HuH-7.5 (cell line): Measurements from ENCODE around the gene CDC20.
"Not testable (repeated sequence)": the region's sequence is repeated elsewhere in the genome, so short reads cannot be mapped to it uniquely, and the experiment has no call there.

Source experiments
- DNase-seq: peaks from one replicate; pipeline ENCODE4 v3.0.0; 2011; ENCODE audit warnings: low spot score

Gene CDC20

DNA sequence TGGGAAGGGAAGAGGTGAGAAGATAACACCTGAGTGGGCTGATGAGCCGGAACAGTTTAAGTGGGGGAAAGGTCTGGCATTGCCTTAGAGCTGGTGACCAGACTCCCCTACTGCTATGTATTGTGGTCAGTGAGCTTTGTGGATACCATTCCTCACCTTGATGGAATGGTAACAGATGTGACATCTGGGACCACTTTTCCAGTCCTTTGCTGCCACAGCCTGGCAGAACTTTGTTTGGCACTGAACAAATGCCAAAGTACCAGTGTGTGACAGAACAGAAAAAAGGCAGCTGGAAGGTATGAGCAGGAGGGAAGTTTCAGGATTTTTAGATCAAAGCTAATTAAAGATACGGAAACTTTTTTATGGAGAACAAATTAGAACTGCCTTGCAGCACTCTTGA lies 24.7 kb downstream of the CDC20 start:
- no peak for DNase-seq

DNA sequence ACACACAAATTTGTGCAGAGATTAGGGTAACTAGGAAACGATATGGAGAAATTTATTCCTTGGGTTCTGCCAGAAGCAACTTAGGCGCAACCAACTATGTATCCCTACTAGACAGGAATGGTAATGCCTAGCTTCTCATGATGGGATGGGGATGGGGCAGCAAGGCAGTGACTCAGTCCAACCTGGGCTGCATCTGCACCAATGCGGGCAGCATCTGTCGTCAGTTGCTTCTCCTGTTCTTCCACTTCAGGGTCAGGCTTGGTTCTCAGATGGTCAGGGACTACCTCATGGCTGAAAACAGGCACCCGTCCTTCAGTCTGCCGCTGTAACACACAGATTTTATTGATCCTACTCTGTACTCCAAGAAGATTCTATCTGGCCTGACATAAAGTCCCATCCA lies 27.9 kb downstream of the CDC20 start:
- DNase-seq, result no peak

DNA sequence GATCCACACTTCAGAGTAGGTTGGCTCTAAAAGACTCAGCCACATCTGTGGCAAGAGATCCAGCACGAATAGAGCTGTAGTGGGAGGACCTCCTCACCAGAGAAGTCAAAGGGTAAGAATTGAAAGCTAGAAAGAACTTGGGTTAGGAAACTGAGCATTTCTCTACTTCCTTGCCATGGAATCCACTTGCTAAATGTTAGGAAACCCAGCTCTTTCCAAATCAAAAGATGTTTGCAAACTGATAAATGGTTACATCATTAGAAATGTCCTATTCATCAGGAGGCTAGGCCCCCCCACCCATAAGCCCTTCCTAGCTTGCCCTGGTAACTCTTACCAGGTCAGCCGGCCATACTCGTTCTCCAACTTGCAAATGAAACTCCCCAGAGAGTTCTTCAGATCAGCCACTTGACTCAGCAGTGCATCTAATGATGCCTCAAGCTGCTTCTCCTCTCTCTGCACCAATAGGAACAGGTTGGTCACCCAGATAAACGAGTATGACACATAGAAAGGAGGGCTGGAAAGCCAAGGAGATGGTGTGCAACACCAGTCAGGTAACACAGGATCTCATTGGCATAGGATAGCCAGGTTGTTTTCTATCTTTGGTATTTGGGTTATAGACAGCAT lies 29.3 kb downstream of the CDC20 start:
- DNase-seq, result no peak

DNA sequence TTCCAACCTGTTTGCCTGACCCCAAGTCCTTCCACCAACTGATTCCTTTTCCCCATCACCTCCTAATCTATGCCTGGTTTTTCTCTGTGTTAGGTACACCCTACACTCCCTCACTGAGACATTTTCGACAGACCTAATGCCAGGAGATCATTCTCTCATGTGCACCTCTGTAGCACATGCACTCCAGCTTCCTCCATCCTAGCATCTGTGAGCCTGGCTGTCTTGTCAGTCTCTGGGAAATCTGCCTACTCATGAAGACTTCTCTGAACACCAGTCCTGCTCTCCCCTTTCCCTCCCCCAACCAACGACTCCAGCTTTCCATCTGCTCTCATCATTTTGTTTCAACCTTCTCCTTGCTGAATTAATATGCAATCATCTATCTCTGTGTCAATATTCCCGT lies 29.8 kb downstream of the CDC20 start:
- no peak for DNase-seq

DNA sequence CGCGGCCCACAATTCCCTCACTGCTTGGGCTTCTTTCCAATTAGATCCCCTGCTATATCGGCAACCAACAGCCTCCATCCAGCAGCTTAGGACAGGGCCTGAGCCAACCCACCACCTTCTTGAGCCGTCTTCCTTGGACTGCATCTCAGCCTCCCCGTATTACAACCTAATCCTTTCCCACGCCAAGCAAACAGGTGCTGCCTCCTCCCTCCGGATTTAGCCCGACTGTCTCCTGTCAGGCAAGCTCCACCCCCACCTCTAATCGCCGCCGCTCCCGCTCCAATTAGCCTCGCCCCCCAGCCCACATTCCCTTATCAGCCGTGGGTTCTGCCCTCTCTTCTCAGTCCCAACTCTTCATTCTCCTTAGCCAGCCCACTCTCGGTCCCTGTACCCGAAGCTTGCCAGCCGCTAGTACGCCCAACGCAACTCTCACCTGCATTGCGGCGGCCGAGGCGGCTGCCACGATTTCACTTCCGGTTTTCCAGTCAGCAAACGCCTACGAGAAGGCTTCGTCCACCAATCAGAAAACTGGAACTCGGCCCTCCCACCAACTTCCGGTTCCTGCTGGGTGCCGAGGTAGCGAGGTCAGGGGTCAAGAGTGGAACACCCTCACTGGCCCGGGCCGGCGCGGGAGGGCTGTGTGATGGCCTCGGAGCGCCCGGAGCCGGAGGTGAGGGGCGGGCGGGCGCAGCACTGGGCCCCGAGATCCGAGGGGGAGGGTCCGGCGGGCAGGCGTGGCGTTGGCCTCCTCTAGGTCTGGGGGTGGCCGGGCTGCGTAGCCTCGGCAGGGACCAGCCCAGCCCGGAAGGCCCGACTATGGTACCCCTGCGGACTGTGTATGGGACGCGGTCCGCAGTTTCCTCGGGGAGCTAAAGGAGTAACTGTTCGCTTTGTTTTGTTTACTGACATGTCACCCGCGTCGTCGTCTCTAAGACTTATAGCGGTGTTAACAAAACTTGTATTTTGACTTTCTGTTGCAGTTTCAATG lies 30.8 kb downstream of the CDC20 start, which contains the start of the genes MED8 and SZT2:
Gene MED8 (minus strand): TSS at position 475 of the 988 bp plus-strand sequence. CDS start 36 bp downstream, at position 439.
Gene SZT2 (plus strand): TSS at position 574 of the 988 bp plus-strand sequence. CDS start 70 bp downstream, at position 644.
- DNase-seq, result peak; percentile 87

DNA sequence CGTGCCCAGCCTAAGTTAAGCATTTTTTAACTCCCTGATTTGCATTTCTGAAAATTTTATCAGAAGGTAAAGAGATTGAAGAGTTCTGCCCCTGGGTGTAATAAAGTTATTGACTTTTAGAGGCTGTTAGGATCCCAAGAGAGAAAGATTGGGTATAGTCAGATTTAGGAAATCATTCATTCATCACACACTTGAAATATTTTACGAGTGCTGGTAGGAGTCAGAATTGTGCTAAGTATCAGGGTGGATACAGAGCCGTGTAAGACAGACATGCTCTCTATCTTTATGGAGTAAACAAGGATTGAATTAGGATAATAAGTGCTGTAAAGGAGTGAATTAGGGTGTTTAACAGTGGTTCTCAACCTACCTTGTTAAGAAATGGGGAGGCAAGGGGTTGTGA lies 33.9 kb downstream of the CDC20 start:
- DNase-seq, result no peak

DNA sequence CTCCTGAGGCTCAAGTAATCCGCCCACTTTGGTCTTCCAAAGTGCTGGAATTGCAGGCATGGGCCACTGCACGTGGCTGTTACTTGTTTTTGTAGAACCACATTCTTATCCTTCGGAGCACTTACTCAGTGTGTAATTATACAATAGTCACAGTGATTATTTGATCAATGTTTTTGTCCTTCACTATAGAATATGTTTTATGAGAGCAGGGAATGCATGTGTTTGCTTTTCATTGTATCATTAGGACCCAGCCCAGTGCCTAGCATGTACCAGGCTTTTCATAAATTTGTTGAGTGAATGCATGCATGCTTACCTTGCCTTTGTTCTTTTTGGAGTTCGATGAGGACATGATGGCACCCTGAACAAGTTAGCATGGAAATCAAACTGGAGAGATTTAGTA lies 36.7 kb downstream of the CDC20 start:
- DNase-seq, result no peak

DNA sequence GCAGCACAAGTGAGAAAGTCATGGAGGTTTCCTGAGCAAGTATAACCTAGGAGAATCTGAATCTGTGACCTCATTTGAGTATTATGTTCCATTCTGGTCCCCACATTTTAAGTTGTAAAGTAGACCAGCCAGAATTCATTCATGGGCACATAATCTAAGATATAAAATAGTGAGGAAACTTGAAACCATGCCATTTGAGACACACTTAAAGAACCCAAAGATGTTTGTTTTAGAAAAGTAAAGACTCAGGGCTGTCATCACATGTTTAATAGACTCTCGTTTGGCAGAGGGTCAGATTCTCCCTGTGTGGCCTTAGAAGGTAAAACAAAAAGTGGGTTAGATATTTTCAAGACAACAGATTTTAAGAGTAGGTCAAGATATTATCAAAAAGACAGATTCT lies 37.3 kb downstream of the CDC20 start:
- no peak for DNase-seq

DNA sequence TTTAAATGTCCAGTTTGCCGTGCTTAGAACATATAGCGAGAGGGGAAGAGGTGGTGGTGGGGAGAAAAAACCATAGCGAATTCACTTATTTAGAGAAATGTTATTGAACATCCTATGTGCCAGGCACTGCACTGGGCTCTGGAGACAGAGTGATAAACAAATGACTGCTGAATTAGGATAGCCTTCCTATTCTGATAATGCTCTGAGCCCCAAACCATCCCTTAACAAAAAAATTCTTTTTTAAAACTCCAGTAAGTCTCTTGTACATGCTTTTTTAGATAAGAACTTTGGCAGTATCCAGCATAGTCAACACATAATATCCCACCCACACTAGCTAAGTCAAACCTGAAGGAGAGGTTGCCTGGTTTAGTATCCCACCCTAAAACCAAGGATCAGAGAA lies 39.4 kb downstream of the CDC20 start:
- no peak for DNase-seq

DNA sequence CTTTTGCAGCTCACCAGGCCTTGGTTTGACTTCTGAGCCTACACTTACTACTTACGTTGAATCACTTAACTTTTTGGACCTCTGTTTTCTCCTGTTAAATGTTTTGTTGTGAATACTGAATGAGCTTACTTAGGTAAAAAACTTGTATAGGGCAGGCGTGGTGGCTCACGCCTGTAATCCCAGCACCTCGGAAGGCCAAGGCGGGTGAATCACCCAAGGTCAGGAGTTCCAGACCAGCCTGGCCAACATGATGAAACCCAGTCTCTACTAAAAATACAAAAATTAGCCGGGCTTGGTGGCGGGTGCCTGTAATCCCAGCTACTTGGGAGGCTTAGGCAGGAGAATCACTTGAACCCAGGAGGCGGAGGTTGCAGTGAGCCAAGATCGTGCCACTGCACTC lies 41.7 kb downstream of the CDC20 start:
- not testable (repeated sequence) for DNase-seq

DNA sequence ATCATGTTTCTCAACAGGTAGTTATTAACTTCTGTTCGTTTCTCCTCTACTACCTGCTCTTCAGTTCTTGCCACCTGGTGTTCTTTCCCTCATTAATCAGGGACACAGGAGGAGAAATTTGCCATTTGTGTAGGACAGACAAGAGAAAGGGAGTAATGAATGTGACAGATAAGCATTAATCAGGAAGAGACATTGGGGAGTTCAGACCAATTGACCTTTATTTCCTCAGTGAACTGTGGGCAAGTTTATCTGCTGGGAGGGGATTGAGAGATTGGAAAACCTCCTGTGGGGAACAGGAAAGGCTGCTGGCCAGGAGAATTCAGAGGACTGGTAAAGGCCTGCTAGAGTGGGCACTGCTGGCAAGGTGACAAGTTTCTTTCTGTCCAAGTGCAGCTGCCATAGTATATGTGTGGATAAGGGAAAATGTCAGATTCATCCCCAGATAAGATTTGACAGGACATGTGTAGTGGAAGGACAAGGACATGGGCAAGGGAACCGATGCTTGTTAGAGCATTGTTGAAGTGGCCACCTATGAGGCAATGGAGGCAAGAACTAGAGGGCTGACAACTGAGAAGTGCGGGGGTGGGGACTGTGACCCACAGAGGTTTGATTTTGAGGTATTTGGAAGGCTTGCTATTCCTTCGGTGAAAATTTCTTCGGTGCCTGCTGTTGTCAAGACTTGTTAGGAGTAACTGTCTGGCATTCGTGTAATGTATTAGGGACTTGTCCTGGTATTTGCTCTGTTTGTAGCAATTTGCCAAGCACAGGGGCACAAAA lies 43.5 kb downstream of the CDC20 start:
- no peak for DNase-seq

DNA sequence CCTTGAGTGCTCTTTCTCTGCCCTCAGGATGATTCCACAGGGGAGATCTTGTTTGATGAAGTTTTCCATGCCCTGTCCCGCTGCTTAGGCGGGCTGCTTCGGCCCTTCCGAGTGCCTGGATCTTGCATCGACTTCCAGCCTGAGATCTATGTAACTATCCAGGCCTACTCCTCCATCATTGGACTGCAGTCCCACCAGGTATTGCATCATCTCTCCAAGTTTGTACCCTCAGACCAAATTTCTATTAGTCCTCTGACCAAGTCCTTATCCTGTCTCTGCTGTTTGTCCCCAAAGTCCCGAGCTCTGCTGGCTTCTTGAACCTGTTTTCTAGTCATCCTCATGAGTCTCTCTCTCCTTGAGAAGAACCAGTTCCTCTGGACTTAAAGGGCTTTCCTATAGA lies 45.6 kb downstream of the CDC20 start:
- DNase-seq, result no peak

DNA sequence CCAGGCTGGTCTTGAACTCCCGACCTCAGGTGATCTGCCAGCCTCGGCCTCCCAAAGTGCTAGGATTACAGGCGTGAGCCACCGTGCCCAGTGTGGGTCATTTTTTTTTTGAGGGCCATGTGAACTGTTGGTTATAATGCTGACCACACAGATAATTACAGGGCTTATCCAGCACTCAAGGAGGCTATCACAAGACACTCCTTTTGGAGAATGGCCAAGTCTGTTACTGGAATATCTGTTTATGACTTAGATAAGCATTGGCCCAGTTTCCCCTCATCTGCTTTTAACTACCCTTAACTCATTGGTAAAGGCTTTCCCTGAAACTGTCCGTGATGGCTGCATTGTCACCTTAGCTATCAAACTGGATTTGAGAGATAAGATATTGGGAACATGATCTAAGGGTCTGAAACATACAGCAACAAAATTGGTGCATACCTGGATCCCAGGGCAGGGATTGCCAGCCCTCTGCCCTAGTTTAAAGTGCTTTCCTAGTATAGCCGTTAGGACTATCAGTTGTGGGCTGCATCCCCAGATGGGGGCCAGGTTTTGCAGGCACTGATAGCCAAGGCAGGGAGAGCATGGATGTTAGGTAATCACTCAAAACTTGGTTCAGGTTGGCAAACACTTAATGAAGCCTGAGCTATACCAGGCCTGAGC lies 46.6 kb downstream of the CDC20 start:
- DNase-seq, result no peak

DNA sequence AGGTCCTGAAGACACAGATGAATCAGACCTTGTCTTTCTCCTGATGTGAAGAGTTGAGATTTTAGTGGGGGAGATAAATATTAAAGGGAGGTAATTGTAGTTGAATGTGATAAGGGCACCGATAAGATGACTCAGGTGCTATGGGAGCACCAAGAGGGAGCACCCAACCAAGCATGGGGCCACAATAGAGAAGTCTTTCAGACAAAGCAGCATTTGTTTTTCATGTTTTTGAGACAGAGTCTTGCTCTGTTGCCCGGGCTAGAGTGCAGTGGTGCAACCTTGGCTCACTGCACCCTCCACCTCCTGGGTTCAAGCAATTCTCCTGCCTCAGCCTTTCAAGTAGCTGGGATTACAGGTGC lies 47.1 kb downstream of the CDC20 start:
- no peak for DNase-seq

DNA sequence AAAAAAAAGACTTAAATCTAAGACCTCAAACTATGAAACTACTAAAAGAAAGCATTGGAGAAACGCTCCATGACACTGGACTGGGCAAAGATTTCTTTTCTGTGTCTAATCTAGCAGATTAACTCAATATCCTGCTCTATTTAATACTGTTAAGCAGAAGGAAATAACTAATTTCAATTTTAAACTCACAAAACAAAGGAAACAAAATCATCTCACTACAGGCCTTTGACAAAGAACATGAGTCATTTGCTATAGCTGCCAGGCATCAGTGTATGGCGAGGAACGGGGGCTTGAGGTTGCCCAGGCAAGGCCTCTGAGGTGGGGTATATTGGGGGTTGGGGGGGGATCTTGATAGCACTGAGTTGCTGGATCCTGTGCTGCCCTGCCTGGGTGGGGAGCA lies 51.8 kb downstream of the CDC20 start:
- no peak for DNase-seq
